ENCODE measurements around the gene RIN2.
"Not testable (repeated sequence)": the region's sequence is repeated elsewhere in the genome, so short reads cannot be mapped to it uniquely, and the experiment has no call there.

The RIN2 gene

GRCh38 chr20:19738951-19739350 is 19.1 kb upstream of the RIN2 start:
- no peak for DNase-seq

- no peak for DNase-seq
These were observed 18.7 kb upstream of the RIN2 start for GRCh38 chr20:19739351-19739750.

GRCh38 chr20:19740512-19740911 is 17.5 kb upstream of the RIN2 start:
- no peak for DNase-seq

GRCh38 chr20:19741924-19742323 is 16.1 kb upstream of the RIN2 start:
- DNase-seq = peak; percentile 17

GRCh38 chr20:19742974-19743639 is 15.0 kb upstream of the RIN2 start:
- DNase-seq = no peak

- no peak for DNase-seq
These were observed 14.4 kb upstream of the RIN2 start for GRCh38 chr20:19743640-19743995.

- no peak for DNase-seq
These were observed 13.0 kb upstream of the RIN2 start for GRCh38 chr20:19745106-19745505.

GRCh38 chr20:19745584-19745983 is 12.5 kb upstream of the RIN2 start:
- DNase-seq = no peak

GRCh38 chr20:19746396-19746795 is 11.7 kb upstream of the RIN2 start:
- DNase-seq = no peak

GRCh38 chr20:19747903-19748302 is 10.2 kb upstream of the RIN2 start:
- no peak for DNase-seq

GRCh38 chr20:19748681-19749080 is 9.4 kb upstream of the RIN2 start:
- no peak for DNase-seq

GRCh38 chr20:19749618-19750071 is 8.4 kb upstream of the RIN2 start:
- no peak for DNase-seq

GRCh38 chr20:19750101-19750606 is 7.9 kb upstream of the RIN2 start:
- DNase-seq = no peak

- DNase-seq = no peak
These were observed 7.0 kb upstream of the RIN2 start for GRCh38 chr20:19750907-19751636.

GRCh38 chr20:19754201-19754600 is 3.9 kb upstream of the RIN2 start:
- not testable (repeated sequence) for DNase-seq

- DNase-seq = no peak
These were observed 1.1 kb upstream of the RIN2 start for GRCh38 chr20:19756761-19757486.

- DNase-seq = peak; percentile 97
These were observed 448 bp upstream of the RIN2 start for GRCh38 chr20:19757487-19758132.

- peak; percentile 90 for DNase-seq
These were observed 658 bp downstream of the RIN2 start for GRCh38 chr20:19758501-19759331.

GRCh38 chr20:19760371-19760721 is 2.3 kb downstream of the RIN2 start:
- DNase-seq = no peak

- no peak for DNase-seq
These were observed 3.3 kb downstream of the RIN2 start for GRCh38 chr20:19761326-19761725.

GRCh38 chr20:19761841-19762240 is 3.8 kb downstream of the RIN2 start:
- no peak for DNase-seq

- DNase-seq = peak; percentile 13
These were observed 6.1 kb downstream of the RIN2 start for GRCh38 chr20:19764207-19764606.

All from NCI-H82 (cell line).